ENCODE measurements around the gene LHFPL6.

Gene LHFPL6

DNA sequence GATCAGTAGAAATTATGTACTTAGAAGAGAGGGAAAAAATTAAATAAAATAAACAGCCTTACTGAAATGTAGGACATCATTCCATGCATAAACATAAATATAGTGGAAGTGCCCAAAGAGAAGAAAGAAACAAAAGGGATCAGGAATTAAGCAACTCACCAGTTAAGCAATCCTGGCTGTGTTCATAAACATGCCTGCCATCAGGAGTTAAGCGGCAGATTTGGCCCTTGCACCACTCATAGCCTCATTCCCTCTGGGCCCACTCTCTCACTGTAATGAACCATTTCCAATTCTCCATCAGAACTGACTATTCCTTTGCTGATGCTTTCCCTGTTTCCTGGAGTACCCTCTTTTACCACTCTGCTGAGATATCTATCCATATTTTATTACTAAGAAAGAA is 281.4 kb downstream of the LHFPL6 start:
- no peaks in the 10 kb centered on the region for H3K36me3 Mint-ChIP-seq (ENCODE audit: low read depth)
- H3K9me3 Mint-ChIP-seq = no peaks in the 10 kb centered on the region
- H3K27ac Mint-ChIP-seq = no peak overlapping the region
- H3K27me3 Mint-ChIP-seq = peaks cover 8% of the 10 kb centered on the region
- H3K4me1 Mint-ChIP-seq (ENCODE audit: low read depth) = no peaks in the 10 kb centered on the region
- H3K4me3 Mint-ChIP-seq = no peak overlapping the region

DNA sequence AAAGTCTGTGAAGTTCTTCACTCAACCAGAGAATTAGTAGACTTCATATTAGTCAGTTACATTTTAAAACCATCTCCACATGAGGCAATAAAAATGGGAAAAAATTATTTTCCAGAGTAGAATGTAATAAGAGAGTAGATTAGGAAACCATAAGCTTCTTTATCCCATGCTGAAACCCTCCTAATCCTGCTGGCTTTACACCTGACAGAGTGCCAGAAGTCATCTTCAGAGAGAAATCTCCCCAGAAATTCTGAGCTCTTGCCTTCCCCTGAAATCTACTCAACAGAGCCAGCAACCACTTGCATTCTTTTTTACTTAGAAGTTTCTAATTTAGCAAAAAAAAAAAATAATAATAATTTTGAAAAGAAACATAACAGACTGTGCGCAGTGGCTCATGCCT is 284.8 kb downstream of the LHFPL6 start:
- H3K4me3 Mint-ChIP-seq = no peak overlapping the region
- peaks cover 11% of the 10 kb centered on the region for H3K27me3 Mint-ChIP-seq
- no peaks in the 10 kb centered on the region for H3K36me3 Mint-ChIP-seq (ENCODE audit: low read depth)
- H3K27ac Mint-ChIP-seq = no peak overlapping the region
- H3K4me1 Mint-ChIP-seq (ENCODE audit: low read depth) = no peaks in the 10 kb centered on the region
- H3K9me3 Mint-ChIP-seq = no peaks in the 10 kb centered on the region

DNA sequence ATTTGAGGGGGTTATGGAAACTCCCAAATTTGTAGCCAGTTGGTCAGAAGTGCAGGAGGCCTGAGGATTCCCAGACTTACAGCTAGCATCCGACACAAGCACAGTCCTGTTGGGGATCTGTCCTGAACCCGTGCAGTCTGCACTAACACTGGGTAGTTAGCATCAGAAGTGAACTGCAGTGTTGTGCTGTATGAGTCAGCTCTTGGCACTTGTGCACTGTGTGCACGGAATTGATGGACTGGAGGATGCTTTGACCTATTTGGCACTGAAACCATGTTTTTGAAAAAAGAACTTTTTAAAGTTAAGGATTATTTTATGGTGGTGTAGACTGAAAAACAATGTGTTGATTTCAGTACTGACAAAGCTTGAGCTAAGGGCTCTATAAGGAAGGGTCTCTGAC is 285.7 kb downstream of the LHFPL6 start:
- Mint-ChIP-seq H3K27ac (no peak overlapping the region), H3K4me3 (no peak overlapping the region), H3K36me3 (ENCODE audit: low read depth) (no peaks in the 10 kb centered on the region), H3K27me3 (peaks cover 8% of the 10 kb centered on the region), H3K9me3 (no peaks in the 10 kb centered on the region), H3K4me1 (ENCODE audit: low read depth) (no peaks in the 10 kb centered on the region)

DNA sequence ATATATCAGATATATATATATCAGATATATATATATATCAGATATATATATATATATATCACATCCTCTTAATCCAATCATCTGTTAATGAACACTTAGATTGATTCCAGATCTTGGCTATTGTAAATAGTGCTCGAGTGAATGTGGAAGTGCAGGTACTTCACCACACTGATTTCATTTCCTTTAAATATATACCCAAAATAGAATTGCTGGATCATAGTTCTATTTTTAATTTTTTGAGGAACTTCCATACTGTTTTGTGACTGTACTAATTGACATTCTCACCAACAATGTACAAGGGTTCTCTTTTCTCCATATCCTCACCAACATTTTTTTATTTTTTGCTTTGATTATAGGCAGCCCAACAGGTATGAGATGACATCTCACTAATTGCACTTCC is 287.2 kb downstream of the LHFPL6 start:
- Mint-ChIP-seq H3K4me1 (ENCODE audit: low read depth) (no peaks in the 10 kb centered on the region), H3K27me3 (peaks cover 3% of the 10 kb centered on the region), H3K9me3 (no peaks in the 10 kb centered on the region), H3K27ac (no peak overlapping the region), H3K36me3 (ENCODE audit: low read depth) (no peaks in the 10 kb centered on the region), H3K4me3 (no peak overlapping the region)

DNA sequence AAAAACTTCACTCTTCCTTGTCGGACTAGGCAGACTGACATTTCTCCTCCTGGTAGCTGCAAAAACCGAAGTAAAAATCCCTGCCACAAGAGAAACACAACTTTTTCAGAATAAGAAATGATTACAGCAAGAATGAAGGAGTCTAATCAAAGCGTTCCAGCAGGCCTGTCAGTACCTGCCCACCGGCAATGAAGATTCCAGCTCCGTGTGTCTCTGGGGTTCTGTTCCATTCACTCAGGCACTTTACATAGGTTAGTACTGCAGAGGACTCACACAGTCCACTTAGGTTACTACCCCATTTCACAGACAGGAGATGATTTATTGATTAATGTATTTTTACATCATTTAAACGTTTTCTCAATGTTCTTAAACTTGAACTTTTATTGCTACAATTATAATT is 289.3 kb downstream of the LHFPL6 start:
- peaks cover 3% of the 10 kb centered on the region for H3K27me3 Mint-ChIP-seq
- H3K4me3 Mint-ChIP-seq = no peak overlapping the region
- H3K36me3 Mint-ChIP-seq (ENCODE audit: low read depth) = no peaks in the 10 kb centered on the region
- no peak overlapping the region for H3K27ac Mint-ChIP-seq
- no peaks in the 10 kb centered on the region for H3K9me3 Mint-ChIP-seq
- no peaks in the 10 kb centered on the region for H3K4me1 Mint-ChIP-seq (ENCODE audit: low read depth)

DNA sequence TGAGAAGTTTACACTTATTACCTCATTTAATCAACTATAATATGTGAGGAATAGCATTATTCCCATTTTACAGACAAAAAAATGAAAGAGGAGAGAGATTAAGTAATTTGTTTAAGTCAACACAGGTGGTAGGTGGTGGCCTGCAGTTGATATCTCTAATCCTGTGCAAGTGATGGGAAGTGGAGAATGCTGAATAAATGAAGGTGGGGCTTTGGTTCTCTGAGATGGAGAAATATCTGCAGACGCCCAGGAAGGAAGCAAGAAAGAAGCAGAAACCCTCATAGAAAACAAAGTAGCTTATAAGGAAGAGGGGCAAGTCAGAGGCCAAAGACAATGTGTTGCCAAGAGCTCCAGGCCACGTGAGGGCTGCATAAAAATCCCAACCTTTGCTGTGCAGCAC is 290.4 kb downstream of the LHFPL6 start:
- Mint-ChIP-seq H3K27ac (no peak overlapping the region), H3K27me3 (peaks cover 3% of the 10 kb centered on the region), H3K4me3 (no peak overlapping the region), H3K9me3 (no peaks in the 10 kb centered on the region), H3K4me1 (ENCODE audit: low read depth) (no peaks in the 10 kb centered on the region), H3K36me3 (ENCODE audit: low read depth) (no peaks in the 10 kb centered on the region)

DNA sequence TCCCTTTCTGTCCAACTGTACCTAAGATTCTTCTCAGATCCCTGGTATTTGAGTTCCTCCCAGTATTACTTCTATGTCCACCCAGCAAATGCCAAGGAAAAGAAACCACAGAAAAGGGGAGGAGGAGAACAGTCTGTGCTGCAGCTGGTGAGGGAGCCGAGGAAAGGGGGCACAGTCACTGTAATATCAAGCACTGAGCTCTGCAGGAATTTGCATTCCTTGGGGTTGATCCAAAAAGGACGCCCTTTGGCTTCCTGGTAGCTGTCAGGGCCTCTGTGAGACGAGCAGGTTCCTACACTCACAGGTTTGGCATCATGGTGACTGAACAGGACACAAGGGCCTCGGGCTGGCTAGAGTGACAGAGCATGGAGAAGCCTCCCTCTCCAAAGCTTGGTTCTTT is 291.4 kb downstream of the LHFPL6 start:
- no peak overlapping the region for H3K27ac Mint-ChIP-seq
- H3K4me1 Mint-ChIP-seq (ENCODE audit: low read depth) = peaks cover 9% of the 10 kb centered on the region
- H3K36me3 Mint-ChIP-seq (ENCODE audit: low read depth) = no peaks in the 10 kb centered on the region
- H3K4me3 Mint-ChIP-seq = no peak overlapping the region
- H3K9me3 Mint-ChIP-seq = no peaks in the 10 kb centered on the region
- H3K27me3 Mint-ChIP-seq = peaks cover 6% of the 10 kb centered on the region

DNA sequence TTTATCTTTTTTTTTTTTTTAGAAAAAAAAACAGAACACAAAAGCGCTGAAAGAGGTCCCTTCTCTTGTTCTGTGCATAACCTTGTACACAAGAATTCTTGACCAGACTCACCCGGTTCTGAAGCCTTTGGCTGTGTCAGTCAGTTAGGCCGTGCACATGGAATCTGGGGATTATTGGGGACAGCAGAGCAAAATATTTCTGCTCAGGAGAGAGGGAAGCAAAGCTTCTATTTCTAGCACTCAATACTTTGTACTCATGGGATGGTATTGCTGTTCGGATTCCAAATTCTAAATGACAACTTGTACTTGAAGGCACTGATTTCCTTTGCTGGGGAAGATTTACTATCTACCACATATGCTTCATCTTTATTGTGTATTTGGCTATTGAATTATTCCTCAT is 292.0 kb downstream of the LHFPL6 start:
- Mint-ChIP-seq H3K36me3 (ENCODE audit: low read depth) (no peaks in the 10 kb centered on the region), H3K9me3 (no peaks in the 10 kb centered on the region), H3K4me1 (ENCODE audit: low read depth) (peaks cover 10% of the 10 kb centered on the region), H3K27ac (no peak overlapping the region), H3K4me3 (no peak overlapping the region), H3K27me3 (peaks cover 7% of the 10 kb centered on the region)

DNA sequence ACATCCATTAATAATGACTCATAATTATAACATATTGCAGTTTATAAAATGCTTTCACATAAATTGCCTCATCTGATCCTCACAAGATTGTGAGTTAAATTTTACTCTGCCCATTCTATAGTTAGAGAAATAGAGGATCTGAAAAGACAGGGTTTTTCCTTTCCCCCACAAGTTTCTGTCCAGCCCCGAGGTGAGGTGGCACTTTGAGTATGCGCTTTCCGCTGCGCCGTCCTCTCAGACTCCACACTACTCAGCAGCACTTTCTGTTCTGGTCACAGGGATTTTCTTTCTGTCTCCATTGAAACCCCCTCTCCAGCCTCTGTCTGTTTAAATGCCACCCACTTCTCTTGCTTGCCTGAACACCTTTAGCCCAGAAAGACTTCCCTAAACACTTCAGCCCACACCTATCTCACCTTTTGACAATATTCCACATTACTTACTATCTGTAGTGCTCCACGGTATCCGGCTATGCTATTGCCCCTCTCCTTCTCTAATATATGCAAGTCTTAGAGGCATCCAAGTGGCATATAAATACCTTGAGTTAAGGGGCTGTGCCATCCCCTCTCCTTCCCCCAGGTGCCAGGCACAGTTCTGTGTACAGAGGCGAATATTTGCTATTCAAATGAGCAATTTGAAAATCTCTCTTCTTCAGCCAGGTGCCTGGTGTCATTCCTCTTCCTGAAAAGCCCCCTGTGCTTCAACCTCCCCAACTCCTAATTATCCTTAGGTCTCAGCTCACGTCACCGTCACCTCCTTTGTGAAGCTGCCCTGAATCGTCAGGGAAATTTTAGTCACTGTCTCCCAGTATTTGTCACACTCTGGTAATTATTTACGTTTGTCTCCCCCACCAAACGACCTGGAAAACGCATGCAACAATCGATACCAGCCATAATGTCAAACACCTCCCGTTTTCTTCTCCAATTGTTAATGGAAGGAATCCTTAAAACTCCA is 296.1 kb downstream of the LHFPL6 start:
- H3K9me3 Mint-ChIP-seq = peaks cover 4% of the 10 kb centered on the region
- H3K4me3 Mint-ChIP-seq = no peak overlapping the region

DNA sequence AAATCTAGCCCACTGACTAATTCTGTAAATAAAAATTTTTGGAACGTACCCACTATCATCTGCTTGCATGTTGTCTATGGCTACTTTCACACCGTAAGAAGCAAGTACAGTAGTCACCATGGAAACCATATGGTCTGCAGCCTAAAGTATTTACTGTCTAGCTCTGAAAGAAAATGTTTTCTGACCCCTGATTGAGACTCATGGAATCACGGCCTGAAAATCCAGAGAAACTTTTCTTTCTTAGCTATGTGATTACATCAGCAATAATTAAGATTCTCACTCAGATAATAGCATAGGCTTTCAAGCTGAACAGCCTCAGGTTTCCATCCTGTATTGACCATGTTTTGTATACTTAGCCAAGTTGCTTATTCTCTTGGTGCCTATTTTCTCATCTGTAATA is 300.2 kb downstream of the LHFPL6 start:
- H3K9me3 Mint-ChIP-seq = peaks cover 4% of the 10 kb centered on the region
- H3K4me3 Mint-ChIP-seq = no peak overlapping the region
- H3K27me3 Mint-ChIP-seq = peaks cover 6% of the 10 kb centered on the region
- H3K4me1 Mint-ChIP-seq (ENCODE audit: low read depth) = peaks cover 10% of the 10 kb centered on the region
- H3K36me3 Mint-ChIP-seq (ENCODE audit: low read depth) = no peaks in the 10 kb centered on the region
- no peak overlapping the region for H3K27ac Mint-ChIP-seq

More for the DNA sequence above, 296.1 kb downstream of the LHFPL6 start:
- Mint-ChIP-seq H3K4me1 (ENCODE audit: low read depth) (peaks cover 10% of the 10 kb centered on the region), H3K36me3 (ENCODE audit: low read depth) (no peaks in the 10 kb centered on the region), H3K27ac (peak overlapping the region; percentile 32), H3K27me3 (peaks cover 6% of the 10 kb centered on the region)

DNA sequence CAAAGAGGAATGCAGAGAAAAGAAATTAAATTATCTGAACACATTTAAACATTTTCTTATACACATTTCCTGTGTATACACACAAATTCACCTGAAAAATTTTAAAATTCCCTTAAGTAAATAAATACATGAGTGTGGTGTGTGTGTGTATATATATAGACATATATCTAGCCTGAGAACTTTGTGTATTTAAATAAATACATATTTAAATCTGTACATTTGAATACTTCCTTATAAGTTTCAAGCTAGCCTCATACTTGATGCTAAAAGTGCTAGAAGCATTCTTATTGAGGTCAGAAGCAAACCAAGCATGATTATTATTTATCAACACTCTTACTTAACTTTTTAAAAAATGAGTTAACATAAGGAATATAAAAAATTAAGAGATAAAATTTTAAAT is 304.0 kb downstream of the LHFPL6 start:
- H3K4me3 Mint-ChIP-seq = no peak overlapping the region
- peaks cover 3% of the 10 kb centered on the region for H3K27me3 Mint-ChIP-seq
- H3K4me1 Mint-ChIP-seq (ENCODE audit: low read depth) = no peaks in the 10 kb centered on the region

DNA sequence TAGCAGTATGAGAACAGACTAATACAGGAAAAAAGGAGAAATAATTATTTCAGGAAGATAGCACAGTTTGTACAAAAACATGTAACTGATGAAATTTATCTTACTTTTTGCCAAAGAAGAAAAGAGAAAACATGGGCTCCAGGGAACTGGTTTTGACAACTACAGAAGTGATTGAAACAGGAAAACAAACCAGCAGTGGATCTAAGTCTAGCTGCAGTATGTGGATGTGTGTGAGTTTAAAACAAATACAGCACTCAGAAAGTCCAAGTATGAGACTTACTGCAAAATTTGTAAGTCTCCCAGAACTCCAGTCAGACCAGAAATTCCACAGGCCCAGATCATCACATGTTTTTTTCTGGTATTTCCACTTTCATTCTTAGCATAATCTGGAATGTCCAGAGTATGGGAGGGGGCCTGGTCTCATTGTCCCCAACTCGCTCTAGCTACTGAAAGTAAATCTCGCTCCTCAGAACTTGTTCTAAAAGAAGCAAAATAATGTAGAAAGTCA is 305.3 kb downstream of the LHFPL6 start:
- Mint-ChIP-seq H3K27ac (no peak overlapping the region), H3K27me3 (no peaks in the 10 kb centered on the region), H3K4me1 (ENCODE audit: low read depth) (no peaks in the 10 kb centered on the region), H3K36me3 (ENCODE audit: low read depth) (no peaks in the 10 kb centered on the region), H3K4me3 (no peak overlapping the region), H3K9me3 (no peaks in the 10 kb centered on the region)

More for the DNA sequence above, 304.0 kb downstream of the LHFPL6 start:
- H3K27ac Mint-ChIP-seq = no peak overlapping the region
- peaks cover 3% of the 10 kb centered on the region for H3K9me3 Mint-ChIP-seq
- H3K36me3 Mint-ChIP-seq (ENCODE audit: low read depth) = no peaks in the 10 kb centered on the region

DNA sequence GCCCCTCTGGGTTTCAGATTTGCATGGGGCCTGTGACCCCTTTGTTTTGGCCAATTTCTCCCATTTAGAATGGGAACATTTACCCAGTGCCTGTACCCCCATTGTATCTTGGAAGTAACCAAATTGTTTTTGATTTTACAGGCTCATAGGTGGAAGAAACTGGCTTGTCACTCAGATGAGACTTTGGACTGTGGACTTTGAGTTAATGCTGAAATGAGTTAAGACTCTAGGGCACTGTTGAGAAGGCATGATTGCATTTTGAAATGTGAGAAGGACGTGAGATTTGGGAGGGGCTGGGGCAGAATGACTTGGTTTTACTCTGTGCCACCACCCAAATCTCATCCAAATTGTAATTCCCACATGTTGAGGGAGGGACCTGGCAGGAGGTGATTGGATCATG is 306.0 kb downstream of the LHFPL6 start:
- Mint-ChIP-seq H3K4me1 (ENCODE audit: low read depth) (no peaks in the 10 kb centered on the region), H3K27me3 (no peaks in the 10 kb centered on the region), H3K9me3 (no peaks in the 10 kb centered on the region), H3K36me3 (ENCODE audit: low read depth) (no peaks in the 10 kb centered on the region), H3K4me3 (no peak overlapping the region), H3K27ac (no peak overlapping the region)

DNA sequence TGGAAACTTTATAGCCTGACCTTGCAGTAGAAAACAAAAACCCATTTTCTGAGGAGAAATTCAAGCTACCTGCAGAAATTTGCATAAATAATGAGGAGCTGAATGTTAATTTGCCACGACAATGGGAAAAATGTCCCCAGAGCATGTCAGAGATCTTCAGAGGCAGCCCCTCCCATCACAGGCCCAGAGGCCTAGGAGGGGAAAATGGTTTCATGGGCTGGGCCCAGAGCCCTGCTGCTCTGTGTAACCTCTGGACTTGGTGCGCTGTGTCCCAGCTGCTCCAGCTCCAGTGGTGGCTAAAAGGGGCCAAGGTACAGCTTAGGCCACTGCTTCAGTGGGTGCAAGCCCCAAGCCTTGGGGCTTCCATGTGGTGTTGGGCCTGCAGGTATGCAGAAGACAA is 306.8 kb downstream of the LHFPL6 start:
- H3K27ac Mint-ChIP-seq = no peak overlapping the region
- no peaks in the 10 kb centered on the region for H3K36me3 Mint-ChIP-seq (ENCODE audit: low read depth)
- no peak overlapping the region for H3K4me3 Mint-ChIP-seq
- no peaks in the 10 kb centered on the region for H3K9me3 Mint-ChIP-seq
- no peaks in the 10 kb centered on the region for H3K4me1 Mint-ChIP-seq (ENCODE audit: low read depth)
- no peaks in the 10 kb centered on the region for H3K27me3 Mint-ChIP-seq
